Activated naive CD4-positive, alpha-beta T cell treated with anti-CD3 and anti-CD28 coated beads, Interleukin-2, amount 50 U/mL, for 16 hours (primary cell): ENCODE results near the gene SERPIND1.

Experiments used
- DNase-seq: peaks from one replicate; pipeline ENCODE4 v3.0.0-alpha.2; 2020

The SERPIND1 gene

GRCh38 chr22:20793748-20794649 lies 20.1 kb downstream of the SERPIND1 start:
- no peak for DNase-seq

GRCh38 chr22:20794650-20795413 lies 20.9 kb downstream of the SERPIND1 start:
- no peak for DNase-seq

- no peak for DNase-seq
These were observed 22.8 kb downstream of the SERPIND1 start for GRCh38 chr22:20796731-20797130.

- DNase-seq: no peak
These were observed 24.3 kb downstream of the SERPIND1 start for GRCh38 chr22:20798218-20798617.

GRCh38 chr22:20798974-20799373 lies 25.1 kb downstream of the SERPIND1 start:
- no peak for DNase-seq

GRCh38 chr22:20799449-20799848 lies 25.5 kb downstream of the SERPIND1 start:
- no peak for DNase-seq

GRCh38 chr22:20802452-20802851 lies 28.5 kb downstream of the SERPIND1 start:
- no peak for DNase-seq

- no peak for DNase-seq
These were observed 29.1 kb downstream of the SERPIND1 start for GRCh38 chr22:20802922-20803553.

GRCh38 chr22:20803696-20804324 lies 29.9 kb downstream of the SERPIND1 start:
- DNase-seq: peak; percentile 41

GRCh38 chr22:20804650-20805049 lies 30.7 kb downstream of the SERPIND1 start:
- no peak for DNase-seq

GRCh38 chr22:20805972-20806471 lies 32.1 kb downstream of the SERPIND1 start:
- DNase-seq: no peak

GRCh38 chr22:20807315-20807752 lies 33.4 kb downstream of the SERPIND1 start:
- no peak for DNase-seq

- DNase-seq: no peak
These were observed 34.9 kb downstream of the SERPIND1 start for GRCh38 chr22:20808844-20809243.

- no peak for DNase-seq
These were observed 35.7 kb downstream of the SERPIND1 start for GRCh38 chr22:20809538-20810185.

- DNase-seq: peak; percentile 34
These were observed 36.7 kb downstream of the SERPIND1 start for GRCh38 chr22:20810645-20811044.

- DNase-seq: no peak
These were observed 37.3 kb downstream of the SERPIND1 start for GRCh38 chr22:20811171-20811570.

GRCh38 chr22:20811971-20812660 lies 38.2 kb downstream of the SERPIND1 start:
- no peak for DNase-seq

- DNase-seq: no peak
These were observed 39.1 kb downstream of the SERPIND1 start for GRCh38 chr22:20813056-20813455.

- no peak for DNase-seq
These were observed 40.4 kb downstream of the SERPIND1 start for GRCh38 chr22:20814221-20814808.

- no peak for DNase-seq
These were observed 41.7 kb downstream of the SERPIND1 start for GRCh38 chr22:20815477-20816050.

- no peak for DNase-seq
These were observed 42.6 kb downstream of the SERPIND1 start for GRCh38 chr22:20816559-20816958.
